ENCODE results near the gene CLCF1.

CLCF1 gene

GRCh38 chr11:67356387-67356863, 17.0 kb downstream of the CLCF1 start:
- no peak for DNase-seq (ENCODE audit: low spot score)

DNA sequence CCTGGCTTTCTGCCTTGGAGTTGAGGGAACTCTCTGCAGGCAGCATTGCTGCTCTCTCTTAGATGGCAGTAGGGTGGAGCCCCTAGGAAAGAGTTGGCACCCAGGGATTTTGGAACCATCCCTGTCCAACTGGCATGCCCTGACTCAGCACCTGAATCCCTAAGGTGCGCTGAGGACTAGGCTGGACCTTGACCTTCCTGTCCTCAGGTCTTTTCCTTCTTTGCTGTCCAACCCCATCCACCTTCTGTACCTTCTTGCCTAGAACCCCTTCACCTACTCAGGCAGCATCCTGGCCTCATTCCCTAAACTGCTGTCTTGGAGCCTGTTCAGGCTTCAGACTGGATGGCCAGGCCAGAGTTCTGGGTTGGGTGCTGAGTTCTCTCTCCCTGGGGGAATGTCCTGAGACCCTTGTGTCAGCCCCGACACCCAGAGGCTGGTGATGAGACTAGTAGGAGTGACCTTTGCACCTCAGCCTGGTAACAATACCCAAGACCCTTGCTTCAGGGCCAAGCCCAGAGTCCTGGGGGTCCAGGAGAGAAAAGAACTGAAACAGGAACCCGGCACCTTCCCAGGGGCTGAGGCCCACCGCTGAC, 17.5 kb downstream of the CLCF1 start:
- DNase-seq (ENCODE audit: low spot score) = no peak

GRCh38 chr11:67355023-67355793, 18.2 kb downstream of the CLCF1 start:
- DNase-seq (ENCODE audit: low spot score) = no peak

GRCh38 chr11:67354075-67355022, 19.0 kb downstream of the CLCF1 start:
- no peak for DNase-seq (ENCODE audit: low spot score)

DNA sequence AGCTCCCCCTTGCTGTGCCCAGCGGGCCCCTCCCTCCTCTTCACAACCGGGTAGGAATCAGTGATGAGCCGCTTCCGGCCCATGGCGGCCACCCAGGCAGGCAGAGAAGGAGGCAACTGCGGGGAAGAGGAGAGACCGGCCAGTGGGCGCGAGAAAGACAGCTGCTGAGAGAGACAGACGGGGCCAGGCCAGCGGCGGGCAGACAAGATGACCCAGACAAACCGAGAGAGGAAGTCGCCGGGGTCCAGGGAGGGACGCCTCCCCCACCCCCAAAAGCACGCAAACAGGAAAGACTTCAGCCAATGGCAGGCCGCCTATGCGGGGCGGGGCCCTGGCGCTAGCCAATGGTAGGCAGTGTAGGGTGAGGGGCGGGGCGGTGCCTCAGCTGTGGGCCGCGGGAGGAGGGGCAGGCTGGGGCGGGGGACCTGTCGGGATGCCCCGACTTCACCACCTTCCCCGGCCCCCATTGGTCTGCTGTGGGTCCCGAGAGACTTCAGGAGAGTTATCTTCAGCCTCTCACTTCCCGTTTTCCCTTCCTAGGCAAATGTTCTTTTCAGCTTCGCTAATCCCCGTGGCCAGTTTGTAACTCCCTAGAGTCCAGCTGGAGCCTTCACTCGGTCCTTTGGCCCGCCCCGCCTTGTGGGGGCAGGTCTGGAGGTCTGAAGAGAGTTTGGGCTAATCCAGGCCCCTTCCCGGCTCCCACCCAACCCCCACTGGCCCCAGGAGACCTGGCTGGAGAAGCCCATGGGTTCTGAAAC, 19.9 kb downstream of the CLCF1 start, which contains the start of gene POLD4:
Gene POLD4, minus strand, starts transcription at position 230 of the 758 bp plus-strand sequence. Its CDS starts 147 bp downstream, at position 83.
- peak; percentile 97 for DNase-seq (ENCODE audit: low spot score)

GRCh38 chr11:67352546-67353316, 20.7 kb downstream of the CLCF1 start:
- peak; percentile 37 for DNase-seq (ENCODE audit: low spot score)

DNA sequence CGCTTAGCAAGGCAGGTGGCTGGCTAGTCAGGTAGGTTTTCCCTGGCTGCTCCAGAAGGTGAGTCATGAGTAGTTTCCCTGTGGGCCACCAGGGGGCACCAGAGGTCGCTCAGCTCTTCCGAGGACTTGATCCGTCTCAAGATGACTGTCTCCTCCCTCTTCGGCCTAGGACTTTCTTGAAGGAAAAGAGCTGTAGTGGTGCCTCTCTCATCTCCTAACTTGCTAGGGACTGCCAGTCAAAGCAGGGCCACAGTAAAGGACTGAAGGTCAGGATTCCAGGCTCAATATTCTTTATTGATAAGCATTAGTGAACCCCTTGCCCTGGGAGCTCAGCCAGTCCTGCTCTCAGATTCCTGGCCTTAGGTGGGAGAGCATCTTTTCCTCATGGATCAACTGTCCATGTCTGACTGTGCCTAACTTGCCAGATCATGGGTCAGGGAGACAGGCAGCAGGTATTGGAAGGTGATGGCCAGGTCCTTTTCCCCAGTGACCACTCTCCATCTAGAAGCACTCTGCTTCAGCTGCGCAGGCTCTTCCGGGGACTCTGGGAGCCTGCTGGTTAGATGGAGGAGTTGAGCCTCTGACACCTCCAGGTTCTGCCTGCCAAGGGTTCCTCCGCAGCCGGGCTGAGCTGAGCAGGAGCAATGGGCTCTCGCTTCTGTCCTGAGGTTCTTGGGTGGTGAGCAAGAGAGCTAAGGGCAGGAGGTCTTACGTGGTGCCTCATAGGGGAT, 22.0 kb downstream of the CLCF1 start:
- peak; percentile 88 for DNase-seq (ENCODE audit: low spot score)

DNA sequence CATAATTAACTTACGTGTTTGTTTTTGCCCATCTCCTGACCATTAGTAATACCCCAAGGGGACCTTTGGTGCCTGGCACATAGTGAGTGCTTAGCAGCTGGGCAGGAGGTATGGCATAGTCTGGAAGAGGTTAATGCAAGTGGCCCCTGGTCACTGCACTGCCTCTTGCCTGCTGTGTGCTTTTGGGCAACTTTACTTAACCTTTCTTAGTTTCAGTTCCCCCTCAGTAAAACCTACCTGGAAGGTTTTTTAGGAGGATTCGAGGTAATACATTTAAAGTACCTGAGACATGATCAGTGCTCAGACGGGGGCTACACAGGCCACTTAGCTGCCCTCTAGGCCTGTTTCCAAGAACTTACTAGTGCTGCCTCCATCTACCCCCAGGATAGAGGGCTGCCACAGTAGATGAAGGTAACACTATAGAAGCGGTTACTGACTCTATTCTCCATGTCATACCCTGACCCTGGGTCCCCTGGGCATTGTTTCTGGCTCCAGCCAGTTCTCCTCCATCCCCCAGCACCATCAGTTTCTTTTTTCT, 23.4 kb downstream of the CLCF1 start:
- DNase-seq (ENCODE audit: low spot score) = no peak

- DNase-seq (ENCODE audit: low spot score) = no peak
These were observed 23.9 kb downstream of the CLCF1 start for GRCh38 chr11:67349457-67349856.

- no peak for DNase-seq (ENCODE audit: low spot score)
These were observed 24.4 kb downstream of the CLCF1 start for GRCh38 chr11:67349036-67349435.

DNA sequence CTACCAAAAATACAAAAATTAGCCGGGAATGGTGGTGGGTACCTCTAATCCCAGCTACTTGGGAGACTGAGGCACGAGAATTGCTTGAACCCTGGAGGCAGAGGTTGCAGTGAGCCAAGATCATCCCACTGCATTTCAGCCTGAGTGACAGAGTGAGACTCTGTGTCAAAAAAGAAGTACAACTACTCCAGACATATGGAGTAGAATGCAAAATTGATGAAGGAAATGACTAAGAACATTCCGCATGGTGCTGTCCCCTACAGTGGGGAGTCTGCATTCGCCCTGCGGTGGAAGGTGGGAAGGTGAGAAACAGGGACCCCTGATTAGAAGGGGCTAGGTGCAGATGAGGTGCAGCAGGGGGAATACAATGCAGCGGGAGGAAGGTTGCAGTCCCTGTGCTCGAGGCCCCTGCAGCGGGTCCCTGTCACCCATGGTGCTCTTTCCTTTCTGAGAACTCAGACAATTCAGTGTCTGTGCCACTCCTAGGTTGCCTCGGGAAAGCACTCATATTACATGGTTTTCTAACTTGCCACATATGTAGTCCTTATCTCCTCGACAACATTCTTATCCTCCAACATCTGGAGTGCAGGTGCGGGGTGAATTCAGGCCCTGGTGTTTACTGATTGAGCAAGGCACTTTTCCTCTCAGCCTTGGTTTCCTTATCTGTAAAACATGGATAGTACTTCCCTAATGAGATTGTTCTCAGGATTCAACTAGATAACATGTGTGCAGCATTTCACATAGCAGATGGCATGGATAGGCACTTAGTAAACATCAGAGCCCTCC, 25.2 kb downstream of the CLCF1 start:
- DNase-seq (ENCODE audit: low spot score) = no peak

- DNase-seq (ENCODE audit: low spot score) = no peak
These were observed 27.2 kb downstream of the CLCF1 start for GRCh38 chr11:67345920-67346819.

DNA sequence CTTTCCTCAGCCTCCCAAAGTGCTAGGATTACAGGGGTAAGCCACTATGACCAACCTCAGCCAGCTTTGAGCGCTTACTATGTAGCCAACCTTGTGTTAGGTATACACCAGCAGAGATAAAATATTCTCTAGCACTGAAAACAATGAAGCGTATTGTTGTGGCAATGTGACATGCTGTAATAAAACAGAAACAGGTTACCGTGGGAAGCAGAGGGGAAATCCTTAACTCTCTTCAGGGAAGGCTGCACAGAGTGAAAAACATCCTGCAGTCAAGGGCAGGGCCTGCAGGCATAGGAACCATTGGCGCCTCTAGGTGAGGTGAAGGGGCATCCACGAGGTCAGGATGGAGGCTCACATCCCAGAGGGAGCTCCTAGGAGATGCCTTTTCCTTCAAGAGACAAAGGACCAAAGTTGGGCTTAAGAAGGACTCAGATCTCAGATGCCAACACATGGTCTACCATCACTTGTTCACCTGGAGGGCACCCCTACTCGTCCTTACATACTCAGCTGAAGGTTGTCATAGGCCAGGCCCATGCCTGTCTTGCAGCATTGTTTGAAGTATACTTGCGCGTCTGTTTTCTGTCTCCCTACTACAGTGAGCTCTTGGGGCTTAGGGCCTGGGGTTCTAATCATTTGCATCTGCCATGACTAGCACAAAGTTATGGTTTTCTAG, 28.0 kb downstream of the CLCF1 start:
- DNase-seq (ENCODE audit: low spot score) = no peak

- DNase-seq (ENCODE audit: low spot score) = no peak
These were observed 29.1 kb downstream of the CLCF1 start for GRCh38 chr11:67344264-67344663.

DNA sequence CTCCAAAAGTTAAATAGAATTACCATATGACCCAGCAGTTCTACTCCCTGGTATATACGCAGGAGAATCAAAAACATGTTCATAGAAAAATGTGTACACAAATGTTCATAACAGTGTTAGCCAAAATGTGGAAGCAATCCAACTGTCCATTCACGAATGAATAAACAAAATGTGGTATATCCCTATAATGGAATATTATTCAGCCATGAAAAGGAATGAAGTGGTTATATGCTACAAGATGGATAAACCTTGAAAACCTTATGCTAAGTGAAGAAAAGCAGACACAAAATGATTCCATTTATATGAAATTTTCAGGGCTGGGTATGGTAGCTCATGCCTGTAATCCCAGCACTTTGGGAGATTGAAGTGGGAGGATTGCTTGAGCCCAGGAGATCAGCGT, 36.1 kb downstream of the CLCF1 start:
- DNase-seq (ENCODE audit: low spot score) = no peak

DNA sequence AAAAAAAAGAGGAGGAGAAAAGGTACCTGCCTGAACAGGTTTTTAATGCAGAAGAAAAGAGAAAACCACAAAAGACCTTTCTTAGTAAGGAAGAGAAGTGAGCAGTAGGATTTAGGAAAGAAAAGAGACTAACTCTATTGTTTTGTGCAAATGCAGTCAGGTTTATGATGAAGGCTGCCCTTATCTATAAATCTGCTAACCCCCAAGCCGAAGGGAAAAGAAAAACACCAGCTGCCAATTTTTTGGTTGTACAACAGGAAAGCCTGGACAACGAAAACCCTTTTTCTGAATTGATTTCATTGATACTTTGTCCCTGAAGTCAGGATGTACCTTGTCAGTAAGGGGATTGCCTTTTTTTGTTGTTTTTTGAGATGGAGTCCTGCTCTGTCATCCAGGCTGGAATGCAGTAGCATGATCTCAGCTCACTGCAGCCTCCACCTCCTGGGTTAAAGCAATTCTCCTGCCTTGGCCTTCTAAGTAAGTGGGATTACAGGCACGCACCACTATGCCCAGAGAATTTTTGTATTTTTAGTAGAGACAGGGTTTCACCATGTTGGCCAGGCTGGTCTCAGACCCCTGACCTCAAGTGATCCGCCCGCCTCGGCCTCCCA, 41.2 kb downstream of the CLCF1 start:
- DNase-seq (ENCODE audit: low spot score) = no peak

DNA sequence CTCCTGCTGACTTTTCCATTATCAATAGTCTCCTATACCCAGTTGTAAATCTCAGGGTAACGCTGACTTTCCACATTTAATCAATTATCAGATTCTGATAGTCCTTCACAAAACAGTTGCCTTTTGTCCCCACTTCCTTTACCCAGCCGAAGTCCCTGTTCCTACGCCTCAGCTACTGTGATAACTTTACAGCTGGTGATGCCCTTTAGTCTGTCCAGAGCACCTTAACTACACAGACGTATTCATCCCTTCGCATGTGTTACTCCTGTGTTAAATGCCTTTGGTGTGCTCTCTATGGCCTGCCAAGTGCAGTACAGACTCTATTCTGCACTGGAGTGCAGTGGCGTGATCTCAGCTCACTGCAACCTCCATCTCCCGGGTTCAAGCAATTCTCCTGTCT, 49.9 kb downstream of the CLCF1 start:
- DNase-seq (ENCODE audit: low spot score) = no peak

Measured in iPS-NIHi11 (cell line).